GM06990 (cell line): ENCODE data around the gene LIPC.

Experiments
- DNase-seq: peaks from one replicate; pipeline ENCODE4 v3.0.0-alpha.2; 2011; ENCODE audit not compliant: insufficient read length; ENCODE audit errors: extremely low read depth
- H3K27me3 ChIP-seq: replicated peaks from 2 replicates; pipeline ENCODE4 v1.6.0; 2011; ENCODE audit warnings: low read length; ENCODE audit not compliant: control insufficient read depth, insufficient read depth
- H3K36me3 ChIP-seq: 2 replicates; pipeline ENCODE4 v1.5.1; 2011; ENCODE audit warnings: low read length; ENCODE audit not compliant: control insufficient read depth, insufficient read depth
- H3K4me3 ChIP-seq: replicated peaks from 2 replicates; pipeline ENCODE4 v1.5.1; 2011; ENCODE audit warnings: low read depth, mild to moderate bottlenecking, control low read depth, low read length
- TF ChIP-seq, protein P1 (sequence below): IDR thresholded peaks from 2 replicates; pipeline ENCODE4 v1.5.1; 2011; ENCODE audit warnings: low read length, control low read depth, mild to moderate bottlenecking, inconsistent platforms; ENCODE audit not compliant: insufficient read depth, poor library complexity, severe bottlenecking

Gene LIPC

DNA sequence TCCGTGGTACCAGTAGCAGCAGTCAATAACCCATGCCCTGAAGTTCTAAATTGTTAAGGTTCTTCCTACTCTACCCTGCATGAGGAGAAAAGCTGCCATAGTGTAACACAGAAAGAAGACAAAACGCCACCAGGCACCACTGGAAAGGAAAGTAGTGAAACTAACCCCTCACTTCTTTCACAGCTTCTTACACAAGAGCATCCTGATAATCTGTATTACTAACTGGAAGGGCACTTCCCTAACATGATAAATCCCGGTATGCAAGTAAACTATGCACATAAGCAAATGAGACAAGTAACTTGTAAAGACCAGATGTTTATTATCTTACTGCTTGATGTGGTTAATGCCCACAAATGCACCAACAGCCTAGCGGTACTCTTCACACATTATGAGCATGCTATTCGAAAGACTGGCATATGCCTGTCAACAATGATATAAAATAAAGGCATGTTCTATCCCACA, 176.4 kb downstream of the LIPC start:
- TF ChIP-seq, protein P1, sequence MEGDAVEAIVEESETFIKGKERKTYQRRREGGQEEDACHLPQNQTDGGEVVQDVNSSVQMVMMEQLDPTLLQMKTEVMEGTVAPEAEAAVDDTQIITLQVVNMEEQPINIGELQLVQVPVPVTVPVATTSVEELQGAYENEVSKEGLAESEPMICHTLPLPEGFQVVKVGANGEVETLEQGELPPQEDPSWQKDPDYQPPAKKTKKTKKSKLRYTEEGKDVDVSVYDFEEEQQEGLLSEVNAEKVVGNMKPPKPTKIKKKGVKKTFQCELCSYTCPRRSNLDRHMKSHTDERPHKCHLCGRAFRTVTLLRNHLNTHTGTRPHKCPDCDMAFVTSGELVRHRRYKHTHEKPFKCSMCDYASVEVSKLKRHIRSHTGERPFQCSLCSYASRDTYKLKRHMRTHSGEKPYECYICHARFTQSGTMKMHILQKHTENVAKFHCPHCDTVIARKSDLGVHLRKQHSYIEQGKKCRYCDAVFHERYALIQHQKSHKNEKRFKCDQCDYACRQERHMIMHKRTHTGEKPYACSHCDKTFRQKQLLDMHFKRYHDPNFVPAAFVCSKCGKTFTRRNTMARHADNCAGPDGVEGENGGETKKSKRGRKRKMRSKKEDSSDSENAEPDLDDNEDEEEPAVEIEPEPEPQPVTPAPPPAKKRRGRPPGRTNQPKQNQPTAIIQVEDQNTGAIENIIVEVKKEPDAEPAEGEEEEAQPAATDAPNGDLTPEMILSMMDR = no peak
- H3K4me3 ChIP-seq = no peak overlapping the region
- peaks cover 4% of the 10 kb centered on the region for H3K36me3 ChIP-seq
- DNase-seq = no peak
- H3K27me3 ChIP-seq = no peaks in the 10 kb centered on the region

DNA sequence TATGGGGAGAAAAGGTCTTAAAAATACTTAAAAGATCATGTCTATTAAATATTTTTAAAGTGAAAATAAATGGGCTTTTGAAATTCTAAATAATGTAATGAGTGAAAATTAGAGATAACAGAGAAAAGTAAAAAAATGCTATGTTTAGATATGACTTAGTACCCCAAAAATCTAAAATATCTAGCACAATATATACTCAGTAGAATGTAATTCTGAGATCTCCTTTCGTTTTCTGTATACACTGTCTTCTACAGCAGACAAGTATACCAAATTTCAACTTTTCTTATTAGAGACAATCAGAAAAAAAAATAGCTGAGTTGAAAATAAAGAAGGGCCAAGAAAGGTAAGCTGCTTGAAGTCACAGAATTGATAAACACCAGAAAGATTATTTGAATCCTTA, 176.9 kb downstream of the LIPC start:
- H3K36me3 ChIP-seq = peaks cover 3% of the 10 kb centered on the region
- H3K4me3 ChIP-seq = no peak overlapping the region

DNA sequence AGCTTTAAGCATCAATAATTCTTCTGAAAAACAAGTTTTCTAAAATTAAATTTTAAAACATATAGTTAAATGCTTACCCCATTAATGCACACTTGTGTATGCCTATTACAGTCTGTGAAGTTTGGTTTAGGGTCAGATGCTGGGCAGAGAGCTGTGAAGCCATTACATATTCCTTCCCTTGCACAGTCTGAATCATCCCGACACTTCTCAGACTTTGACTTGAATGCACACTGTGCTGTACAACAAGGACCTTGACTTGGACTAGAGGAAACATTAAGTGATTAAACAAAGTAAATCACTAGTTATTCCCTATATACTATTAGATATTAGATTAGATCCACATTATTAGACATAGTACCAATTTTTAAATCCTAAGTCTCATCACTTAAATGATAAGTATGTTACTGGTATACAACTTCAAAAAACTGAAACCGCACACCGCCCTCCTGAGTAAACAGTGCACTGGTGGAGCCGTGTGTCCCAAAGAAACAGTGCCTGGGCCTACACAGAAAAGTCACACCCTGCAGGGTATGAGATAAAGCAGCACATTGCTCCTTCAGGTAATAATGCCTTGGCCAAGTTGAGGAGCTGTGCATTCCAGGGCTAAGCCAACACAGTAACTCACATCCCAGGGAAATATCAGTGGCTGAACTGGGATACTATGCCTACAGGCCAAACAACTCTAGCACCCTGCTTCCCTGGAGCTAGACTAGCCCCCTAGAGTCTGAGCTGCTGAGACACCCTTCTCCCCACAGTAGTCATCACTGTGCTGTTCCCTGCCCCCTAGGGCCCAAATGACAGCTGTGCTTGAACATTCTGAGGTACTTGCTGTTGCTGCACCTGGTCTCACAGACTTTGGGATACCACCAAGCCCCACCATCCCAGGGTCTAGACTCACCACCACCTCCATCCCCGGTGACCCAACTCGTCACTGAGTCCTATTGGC, 180.2 kb downstream of the LIPC start:
- Histone ChIP-seq H3K36me3 (peaks cover 3% of the 10 kb centered on the region), H3K27me3 (no peaks in the 10 kb centered on the region), H3K4me3 (no peak overlapping the region)
- DNase-seq = no peak
- TF ChIP-seq, protein P1 = no peak

More for the DNA sequence above, 176.9 kb downstream of the LIPC start:
- DNase-seq = no peak
- no peaks in the 10 kb centered on the region for H3K27me3 ChIP-seq
- TF ChIP-seq, protein P1 = no peak

DNA sequence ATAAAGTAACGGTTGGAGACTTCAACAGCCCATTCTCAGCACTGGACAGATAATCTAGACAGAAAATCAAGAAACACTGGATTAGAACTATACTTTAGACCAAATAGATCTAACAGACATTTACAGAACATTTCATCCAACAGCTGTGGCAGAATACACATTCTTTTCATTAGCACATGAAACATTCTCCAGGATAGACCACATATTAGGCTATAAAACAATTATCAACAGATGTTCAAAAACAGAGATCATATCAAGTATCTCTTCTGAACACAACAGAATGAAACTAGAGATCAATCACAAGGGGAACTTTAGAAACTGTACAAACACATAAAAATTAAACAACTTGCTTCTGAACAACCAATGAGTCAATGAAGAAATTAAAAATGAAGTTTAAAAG, 184.4 kb downstream of the LIPC start:
- Histone ChIP-seq H3K36me3 (peaks cover 4% of the 10 kb centered on the region), H3K27me3 (no peaks in the 10 kb centered on the region), H3K4me3 (no peak overlapping the region)
- DNase-seq = no peak
- TF ChIP-seq, protein P1 = no peak
